Head of caudate nucleus (tissue), 42 donors: ENCODE measurements around the gene TTLL11.

ENCODE experiments used
- DNase-seq, 42 donors: peaks; one replicate each; pipeline versions ENCODE4 v3.0.0 to v3.0.0-alpha.2; 2020 to 2021; ENCODE audit warnings: mixed read lengths in 7 of 42
- intact Hi-C: fragments of 100-400 bp; cut with DNase I; formaldehyde crosslinking; loops from one replicate; pipeline ENCODE4 v1.15.0; 2022

Gene TTLL11

GRCh38 chr9:121824651-121825030, 268.5 kb downstream of the TTLL11 start:
- intact Hi-C loops: no loop called here
- DNase-seq: peak in 9 of 42 donors; percentile 0 to 30 (median 6)

- peak in 10 of 42 donors; percentile 1 to 29 (median 10) for DNase-seq
- intact Hi-C loops: no loop called here
These were observed 269.5 kb downstream of the TTLL11 start for GRCh38 chr9:121823451-121824169.

GRCh38 chr9:121822093-121823085, 270.7 kb downstream of the TTLL11 start:
- intact Hi-C loops: no loop called here
- peak in 25 of 42 donors; percentile 2 to 70 (median 39) for DNase-seq

- intact Hi-C loops: no loop called here
- DNase-seq: peak in 8 of 42 donors; percentile 5 to 40 (median 15)
These were observed 271.8 kb downstream of the TTLL11 start for GRCh38 chr9:121821326-121821725.

GRCh38 chr9:121820286-121821005, 272.7 kb downstream of the TTLL11 start:
- intact Hi-C loops: no loop called here
- peak in 6 of 42 donors; percentile 10 to 60 (median 25) for DNase-seq

GRCh38 chr9:121819428-121820231, 273.5 kb downstream of the TTLL11 start:
- intact Hi-C loops: no loop called here
- DNase-seq: peak in 3 of 42 donors; percentile 8 to 36 (median 29)

- DNase-seq: peak in 3 of 42 donors; percentile 3 to 26 (median 20)
- intact Hi-C loops: no loop called here
These were observed 274.2 kb downstream of the TTLL11 start for GRCh38 chr9:121818841-121819427.

- intact Hi-C loops: no loop called here
- DNase-seq: peak in 5 of 42 donors; percentile 3 to 35 (median 22)
These were observed 275.0 kb downstream of the TTLL11 start for GRCh38 chr9:121818016-121818661.

- intact Hi-C loops: no loop called here
These were observed 275.6 kb downstream of the TTLL11 start for GRCh38 chr9:121817476-121817875.

GRCh38 chr9:121816845-121817450, 276.2 kb downstream of the TTLL11 start:
- DNase-seq: peak in 2 of 42 donors; percentile 1 to 22
- intact Hi-C loops: no loop called here

More at GRCh38 chr9:121817476-121817875, 275.6 kb downstream of the TTLL11 start:
- peak in 2 of 42 donors; percentile 20 to 28 for DNase-seq

GRCh38 chr9:121816449-121816817, 276.7 kb downstream of the TTLL11 start:
- DNase-seq: peak in 3 of 42 donors; percentile 3 to 16 (median 4)
- intact Hi-C loops: no loop called here

GRCh38 chr9:121815546-121816448, 277.3 kb downstream of the TTLL11 start:
- intact Hi-C loops: no loop called here
- peak in 6 of 42 donors; percentile 3 to 34 (median 14) for DNase-seq

GRCh38 chr9:121815084-121815483, 278.0 kb downstream of the TTLL11 start:
- intact Hi-C loops: no loop called here
- peak in 2 of 42 donors; percentile 3 to 25 for DNase-seq

- intact Hi-C loops: no loop called here
- DNase-seq: peak in 3 of 42 donors; percentile 7 to 23 (median 21)
These were observed 278.5 kb downstream of the TTLL11 start for GRCh38 chr9:121814594-121814993.

- intact Hi-C loops: no loop called here
- DNase-seq: peak in 3 of 42 donors; percentile 2 to 35 (median 22)
These were observed 279.4 kb downstream of the TTLL11 start for GRCh38 chr9:121813519-121814210.
